HepG2 (cell line): ENCODE results near the gene GADD45GIP1. TPM values are rescaled to one million over a fixed set of nuclear protein-coding genes. Genes with fewer than 3 reads are reported as not detected.
A peak's percentile ranks its signal among the peaks of the same experiment; 100 is the strongest.

ENCODE experiments used
- CBX5 ChIP-seq: sonication (generic); formaldehyde crosslinking; IDR thresholded peaks from 2 replicates; pipeline ENCODE4 v1.4.0; 2020; ENCODE audit warnings: missing genetic modification reagents, borderline replicate concordance
- HNF4A ChIP-seq: sonication (generic); formaldehyde crosslinking; IDR thresholded peaks from 2 replicates; pipeline ENCODE4 v1.4.0; 2020; ENCODE audit warnings: missing genetic modification reagents
- REL ChIP-seq: sonication (generic); formaldehyde crosslinking; conservative IDR thresholded peaks from 2 replicates; pipeline ENCODE4 v1.8.0; 2022; ENCODE audit warnings: mild to moderate bottlenecking, missing genetic modification reagents, moderate library complexity
- SNAPC2 ChIP-seq: sonication (generic); formaldehyde crosslinking; IDR thresholded peaks from 2 replicates; pipeline ENCODE4 v1.8.1; 2022; ENCODE audit warnings: mild to moderate bottlenecking, missing genetic modification reagents
- SPEN ChIP-seq: sonication (generic); formaldehyde crosslinking; IDR thresholded peaks from 2 replicates; pipeline ENCODE4 v1.5.1; 2020; ENCODE audit warnings: low read depth, mild to moderate bottlenecking, missing genetic modification reagents
- TRIM24 ChIP-seq: sonication (generic); formaldehyde crosslinking; IDR thresholded peaks from 2 replicates; pipeline ENCODE4 v1.8.0; 2022; ENCODE audit warnings: mild to moderate bottlenecking, missing genetic modification reagents
- ZBTB38 ChIP-seq: sonication (generic); formaldehyde crosslinking; IDR thresholded peaks from 2 replicates; pipeline ENCODE4 v1.5.1; 2020; ENCODE audit warnings: mild to moderate bottlenecking, missing genetic modification reagents
- ZFP82 ChIP-seq: sonication (generic); formaldehyde crosslinking; IDR thresholded peaks from 2 replicates; pipeline ENCODE4 v1.5.1; 2020; ENCODE audit warnings: mild to moderate bottlenecking, missing genetic modification reagents, borderline replicate concordance
- ZFX ChIP-seq: sonication (generic); formaldehyde crosslinking; IDR thresholded peaks from 2 replicates; pipeline ENCODE4 v1.4.0; 2020; ENCODE audit warnings: mild to moderate bottlenecking, low read depth, missing genetic modification reagents, moderate library complexity
- ZNF232 ChIP-seq: sonication (generic); formaldehyde crosslinking; IDR thresholded peaks from 2 replicates; pipeline ENCODE4 v1.4.0; 2020; ENCODE audit warnings: missing genetic modification reagents, borderline replicate concordance
- ZNF530 ChIP-seq: sonication (generic); formaldehyde crosslinking; IDR thresholded peaks from 2 replicates; pipeline ENCODE4 v1.5.0; 2020; ENCODE audit warnings: low read depth, mild to moderate bottlenecking, missing genetic modification reagents
- ZNF567 ChIP-seq: sonication (generic); formaldehyde crosslinking; IDR thresholded peaks from 2 replicates; pipeline ENCODE4 v1.8.1; 2023; ENCODE audit warnings: mild to moderate bottlenecking, missing genetic modification reagents, borderline replicate concordance
- ZNF781 ChIP-seq: sonication (generic); formaldehyde crosslinking; IDR thresholded peaks from 2 replicates; pipeline ENCODE4 v1.5.1; 2020; ENCODE audit warnings: borderline replicate concordance, mild to moderate bottlenecking, missing genetic modification reagents; ENCODE audit errors: not compliant biosample characterization
- polyA plus RNA-seq, 8 experiments: library from polyadenylated mRNA; depleted of rRNA in 3 of 8; stranded (reverse) in 7 of 8; unstranded in 1 of 8; fragments of >200 nt; fragmentation: Illumina TruSeq in 4 of 8; extraction: Trizol in 4 of 8; gene quantifications; 2 replicates each; pipeline versions ENCODE4 v1.2.1 to v1.2.3, GENCODE V29; 2011 to 2016; ENCODE audit warnings: low read depth in 4 of 8, missing spikeins in 1 of 8, mixed read lengths in 1 of 8; ENCODE audit not compliant: insufficient read depth in 1 of 8
- total RNA-seq, 5 experiments: library from RNA; depleted of rRNA; stranded (reverse); fragments of >200 nt; fragmentation: Illumina TruSeq; extraction: Trizol; gene quantifications; 2 replicates each; pipeline ENCODE4 v1.2.3, GENCODE V29; 2016; ENCODE audit warnings: low read depth in 1 of 5
- TF ChIP-seq, protein P1 (sequence below): sonication (generic); formaldehyde crosslinking; IDR thresholded peaks from 2 replicates; pipeline ENCODE4 v1.4.0; 2020; ENCODE audit warnings: missing genetic modification reagents, borderline replicate concordance
- TF ChIP-seq, protein P2 (sequence below): sonication (generic); formaldehyde crosslinking; IDR thresholded peaks from 2 replicates; pipeline ENCODE4 v1.4.0; 2020; ENCODE audit warnings: missing genetic modification reagents
- TF ChIP-seq, protein P3 (sequence below): sonication (generic); formaldehyde crosslinking; IDR thresholded peaks from 2 replicates; pipeline ENCODE4 v1.8.0; 2022; ENCODE audit warnings: missing genetic modification reagents, mild to moderate bottlenecking, inconsistent platforms, borderline replicate concordance
- TF ChIP-seq, protein P4 (sequence below): sonication (generic); IDR thresholded peaks from 2 replicates; pipeline ENCODE4 v1.6.1; 2016; ENCODE audit warnings: low read depth, borderline replicate concordance
- TF ChIP-seq, protein P5 (sequence below): sonication (generic); formaldehyde crosslinking; IDR thresholded peaks from 2 replicates; pipeline ENCODE4 v1.5.0; 2020; ENCODE audit warnings: mild to moderate bottlenecking, missing genetic modification reagents
- TF ChIP-seq, protein P6 (sequence below): sonication (generic); formaldehyde crosslinking; IDR thresholded peaks from 2 replicates; pipeline ENCODE4 v1.8.0; 2022; ENCODE audit warnings: low read depth, missing genetic modification reagents

Gene GADD45GIP1
- total and polyA plus RNA-seq, 2 of the 13 experiments (the other 11 are each of a cell fraction or from before 2014, with no cell fraction given) = 24.6 to 30.7 TPM

DNA sequence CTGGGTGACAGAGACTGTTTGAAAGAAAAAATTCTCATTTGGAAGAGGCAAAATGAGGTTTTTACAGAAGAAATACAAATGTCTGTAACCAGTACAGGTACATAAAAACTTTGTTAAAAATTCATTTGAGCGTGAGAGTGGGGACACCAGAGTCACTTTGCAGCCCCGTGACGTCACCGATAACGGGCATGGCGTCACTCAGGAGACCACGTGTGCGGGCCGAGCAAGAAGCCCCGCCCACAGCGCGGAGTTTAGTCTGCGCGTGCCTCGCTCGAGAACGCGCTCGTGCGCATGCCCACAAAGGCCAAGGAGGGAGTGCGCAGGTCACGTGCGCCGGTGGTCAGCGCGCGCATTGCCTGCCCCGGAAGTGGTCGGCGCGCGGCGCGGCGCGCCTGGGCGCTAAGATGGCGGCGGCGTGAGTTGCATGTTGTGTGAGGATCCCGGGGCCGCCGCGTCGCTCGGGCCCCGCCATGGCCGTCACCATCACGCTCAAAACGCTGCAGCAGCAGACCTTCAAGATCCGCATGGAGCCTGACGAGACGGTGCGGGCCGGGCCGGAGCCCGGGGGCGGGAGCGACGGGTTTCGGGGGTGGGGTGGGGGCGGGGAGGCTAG is 11.4 kb downstream of the GADD45GIP1 start, which contains the start of gene RAD23A (continued):
- TF ChIP-seq, protein P1, sequence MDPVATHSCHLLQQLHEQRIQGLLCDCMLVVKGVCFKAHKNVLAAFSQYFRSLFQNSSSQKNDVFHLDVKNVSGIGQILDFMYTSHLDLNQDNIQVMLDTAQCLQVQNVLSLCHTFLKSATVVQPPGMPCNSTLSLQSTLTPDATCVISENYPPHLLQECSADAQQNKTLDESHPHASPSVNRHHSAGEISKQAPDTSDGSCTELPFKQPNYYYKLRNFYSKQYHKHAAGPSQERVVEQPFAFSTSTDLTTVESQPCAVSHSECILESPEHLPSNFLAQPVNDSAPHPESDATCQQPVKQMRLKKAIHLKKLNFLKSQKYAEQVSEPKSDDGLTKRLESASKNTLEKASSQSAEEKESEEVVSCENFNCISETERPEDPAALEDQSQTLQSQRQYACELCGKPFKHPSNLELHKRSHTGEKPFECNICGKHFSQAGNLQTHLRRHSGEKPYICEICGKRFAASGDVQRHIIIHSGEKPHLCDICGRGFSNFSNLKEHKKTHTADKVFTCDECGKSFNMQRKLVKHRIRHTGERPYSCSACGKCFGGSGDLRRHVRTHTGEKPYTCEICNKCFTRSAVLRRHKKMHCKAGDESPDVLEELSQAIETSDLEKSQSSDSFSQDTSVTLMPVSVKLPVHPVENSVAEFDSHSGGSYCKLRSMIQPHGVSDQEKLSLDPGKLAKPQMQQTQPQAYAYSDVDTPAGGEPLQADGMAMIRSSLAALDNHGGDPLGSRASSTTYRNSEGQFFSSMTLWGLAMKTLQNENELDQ (CRISPR knock-in tag) = no peak
- TF ChIP-seq, protein P2, sequence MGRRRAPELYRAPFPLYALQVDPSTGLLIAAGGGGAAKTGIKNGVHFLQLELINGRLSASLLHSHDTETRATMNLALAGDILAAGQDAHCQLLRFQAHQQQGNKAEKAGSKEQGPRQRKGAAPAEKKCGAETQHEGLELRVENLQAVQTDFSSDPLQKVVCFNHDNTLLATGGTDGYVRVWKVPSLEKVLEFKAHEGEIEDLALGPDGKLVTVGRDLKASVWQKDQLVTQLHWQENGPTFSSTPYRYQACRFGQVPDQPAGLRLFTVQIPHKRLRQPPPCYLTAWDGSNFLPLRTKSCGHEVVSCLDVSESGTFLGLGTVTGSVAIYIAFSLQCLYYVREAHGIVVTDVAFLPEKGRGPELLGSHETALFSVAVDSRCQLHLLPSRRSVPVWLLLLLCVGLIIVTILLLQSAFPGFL = no peak
- TF ChIP-seq, protein P3, sequence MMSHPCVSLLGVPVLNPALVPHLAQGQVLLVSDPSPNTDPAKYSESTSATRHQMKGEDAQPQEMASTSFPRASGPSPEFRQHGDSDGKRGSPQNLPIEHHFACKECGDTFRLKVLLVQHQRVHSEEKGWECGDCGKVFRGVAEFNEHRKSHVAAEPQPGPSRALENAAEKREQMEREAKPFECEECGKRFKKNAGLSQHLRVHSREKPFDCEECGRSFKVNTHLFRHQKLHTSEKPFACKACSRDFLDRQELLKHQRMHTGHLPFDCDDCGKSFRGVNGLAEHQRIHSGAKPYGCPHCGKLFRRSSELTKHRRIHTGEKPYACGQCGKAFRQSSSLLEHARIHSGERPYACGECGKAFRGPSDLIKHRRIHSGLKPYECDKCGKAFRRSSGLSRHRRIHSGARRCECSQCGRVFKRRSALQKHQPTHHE (CRISPR knock-in tag) = peak; percentile 67; the same call in 1 of the 2 replicates
- peak; percentile 51; the same call in 1 of the 2 replicates for TF ChIP-seq HNF4A (CRISPR knock-in tag)
- TF ChIP-seq SPEN (CRISPR knock-in tag) = peak; percentile 83
- no peak for TF ChIP-seq SNAPC2 (CRISPR knock-in tag)
- peak; percentile 51; the same call in 1 of the 2 replicates for TF ChIP-seq CBX5
- 0 out of 2 replicates have a peak, but pooled peaks have one; percentile 10 for TF ChIP-seq ZNF567 (CRISPR knock-in tag)
- peak; percentile 76 for TF ChIP-seq ZNF232 (CRISPR knock-in tag)
- TF ChIP-seq ZFP82 (CRISPR knock-in tag) = peak; percentile 95
- no peak for TF ChIP-seq ZNF781
- TF ChIP-seq ZNF530 (CRISPR knock-in tag) = no peak
- TF ChIP-seq, protein P4, sequence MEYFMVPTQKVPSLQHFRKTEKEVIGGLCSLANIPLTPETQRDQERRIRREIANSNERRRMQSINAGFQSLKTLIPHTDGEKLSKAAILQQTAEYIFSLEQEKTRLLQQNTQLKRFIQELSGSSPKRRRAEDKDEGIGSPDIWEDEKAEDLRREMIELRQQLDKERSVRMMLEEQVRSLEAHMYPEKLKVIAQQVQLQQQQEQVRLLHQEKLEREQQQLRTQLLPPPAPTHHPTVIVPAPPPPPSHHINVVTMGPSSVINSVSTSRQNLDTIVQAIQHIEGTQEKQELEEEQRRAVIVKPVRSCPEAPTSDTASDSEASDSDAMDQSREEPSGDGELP = no peak
- TF ChIP-seq TRIM24 (CRISPR knock-in tag) = no peak
- no peak for TF ChIP-seq REL (CRISPR knock-in tag)
- TF ChIP-seq, protein P5, sequence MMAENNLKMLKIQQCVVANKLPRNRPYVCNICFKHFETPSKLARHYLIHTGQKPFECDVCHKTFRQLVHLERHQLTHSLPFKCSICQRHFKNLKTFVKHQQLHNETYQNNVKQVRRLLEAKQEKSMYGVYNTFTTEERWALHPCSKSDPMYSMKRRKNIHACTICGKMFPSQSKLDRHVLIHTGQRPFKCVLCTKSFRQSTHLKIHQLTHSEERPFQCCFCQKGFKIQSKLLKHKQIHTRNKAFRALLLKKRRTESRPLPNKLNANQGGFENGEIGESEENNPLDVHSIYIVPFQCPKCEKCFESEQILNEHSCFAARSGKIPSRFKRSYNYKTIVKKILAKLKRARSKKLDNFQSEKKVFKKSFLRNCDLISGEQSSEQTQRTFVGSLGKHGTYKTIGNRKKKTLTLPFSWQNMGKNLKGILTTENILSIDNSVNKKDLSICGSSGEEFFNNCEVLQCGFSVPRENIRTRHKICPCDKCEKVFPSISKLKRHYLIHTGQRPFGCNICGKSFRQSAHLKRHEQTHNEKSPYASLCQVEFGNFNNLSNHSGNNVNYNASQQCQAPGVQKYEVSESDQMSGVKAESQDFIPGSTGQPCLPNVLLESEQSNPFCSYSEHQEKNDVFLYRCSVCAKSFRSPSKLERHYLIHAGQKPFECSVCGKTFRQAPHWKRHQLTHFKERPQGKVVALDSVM (CRISPR knock-in tag) = no peak
- TF ChIP-seq, protein P6, sequence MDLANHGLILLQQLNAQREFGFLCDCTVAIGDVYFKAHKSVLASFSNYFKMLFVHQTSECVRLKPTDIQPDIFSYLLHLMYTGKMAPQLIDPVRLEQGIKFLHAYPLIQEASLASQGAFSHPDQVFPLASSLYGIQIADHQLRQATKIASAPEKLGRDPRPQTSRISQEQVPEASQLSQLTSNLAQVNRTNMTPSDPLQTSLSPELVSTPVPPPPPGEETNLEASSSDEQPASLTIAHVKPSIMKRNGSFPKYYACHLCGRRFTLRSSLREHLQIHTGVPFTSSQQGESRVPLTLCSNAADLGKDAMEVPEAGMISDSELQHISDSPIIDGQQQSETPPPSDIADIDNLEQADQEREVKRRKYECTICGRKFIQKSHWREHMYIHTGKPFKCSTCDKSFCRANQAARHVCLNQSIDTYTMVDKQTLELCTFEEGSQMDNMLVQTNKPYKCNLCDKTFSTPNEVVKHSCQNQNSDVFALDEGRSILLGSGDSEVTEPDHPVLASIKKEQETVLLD = no peak
- TF ChIP-seq ZFX = peak; percentile 73; the same call in 1 of the 2 replicates
- TF ChIP-seq ZBTB38 (CRISPR knock-in tag) = peak; percentile 84; the same call in 1 of the 2 replicates
